ENCODE results near the gene IFT20.

IFT20 gene

GRCh38 chr17:28370744-28371103 is 35.5 kb upstream of the IFT20 start:
- TF ChIP-seq CTCF (IDR thresholded peaks at IDR 0.05), result no peak
- H3K27ac ChIP-seq, result peak overlapping the region; percentile 66

DNA sequence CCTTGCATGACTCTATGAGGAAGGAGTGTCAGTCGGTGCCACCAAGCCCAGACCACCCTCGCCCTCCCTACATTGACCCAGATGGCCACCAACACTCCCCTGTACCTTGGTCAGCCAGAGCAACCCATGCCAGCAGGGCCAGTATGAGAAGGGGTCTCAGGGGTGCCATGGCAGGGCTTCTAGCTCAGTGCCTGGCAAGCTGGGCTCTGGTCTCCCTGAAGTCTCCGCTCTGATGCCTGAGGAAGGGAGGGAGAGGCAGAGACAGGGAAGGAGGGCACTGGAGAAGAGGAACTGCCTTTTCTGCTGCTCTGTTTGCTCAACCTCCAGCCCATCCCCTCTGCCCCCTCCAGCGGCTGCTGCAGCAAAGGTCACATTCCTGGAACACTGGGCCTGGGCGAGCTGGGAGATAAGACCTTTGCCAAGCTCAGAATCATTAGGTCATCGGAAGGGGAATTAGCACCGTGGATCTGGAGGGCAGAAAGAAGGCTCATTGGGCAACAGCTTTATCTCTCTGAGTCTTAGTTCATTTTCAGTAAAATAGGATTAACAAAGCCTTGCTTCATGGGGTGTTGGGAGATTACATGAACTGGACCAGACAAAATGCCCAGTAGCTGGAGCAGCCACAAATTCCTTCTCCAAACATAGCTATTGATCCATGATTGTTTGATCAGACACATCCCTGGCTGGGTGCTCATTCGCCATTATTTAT is 34.9 kb upstream of the IFT20 start, which contains the start of gene VTN:
VTN (minus strand) TSS at position 273 of the 709 bp plus-strand sequence; CDS start at position 169, 104 bp downstream.
- H3K4me2 ChIP-seq (ENCODE audit: low read length), result peak within 1 kb of the TSS; percentile 69
- H3K4me1 ChIP-seq, result peaks cover 9% of the 10 kb centered on the region
- no peak within 1 kb of the TSS for H3K9ac ChIP-seq
- no peak for TF ChIP-seq CTCF (IDR thresholded peaks at IDR 0.05)
- H2AFZ ChIP-seq, result peak within 1 kb of the TSS; percentile 79
- no peaks in the 10 kb centered on the region for H3K9me3 ChIP-seq (ENCODE audit: control insufficient read depth, low read length)
- no peaks in the 10 kb centered on the region for H3K27me3 ChIP-seq (ENCODE audit: control insufficient read depth, insufficient read depth, low read length)
- H3K27ac ChIP-seq, result peak within 1 kb of the TSS; percentile 66
- peaks cover 10% of the 10 kb centered on the region for H3K79me2 ChIP-seq
- H3K36me3 ChIP-seq (ENCODE audit: control insufficient read depth, insufficient read depth, low read length), result no peaks in the 10 kb centered on the region
- no peak within 1 kb of the TSS for H3K4me3 ChIP-seq (ENCODE audit: low read depth, low read length)

More at GRCh38 chr17:28370744-28371103, 35.5 kb upstream of the IFT20 start:
- H3K79me2 ChIP-seq, result peaks cover 10% of the 10 kb centered on the region
- no peak overlapping the region for H3K9ac ChIP-seq
- peak overlapping the region; percentile 79 for H2AFZ ChIP-seq
- H3K36me3 ChIP-seq (ENCODE audit: control insufficient read depth, insufficient read depth, low read length), result no peaks in the 10 kb centered on the region
- no peaks in the 10 kb centered on the region for H3K9me3 ChIP-seq (ENCODE audit: control insufficient read depth, low read length)
- no peak overlapping the region for H3K4me3 ChIP-seq (ENCODE audit: low read depth, low read length)
- H3K4me1 ChIP-seq, result peaks cover 9% of the 10 kb centered on the region
- peak overlapping the region; percentile 69 for H3K4me2 ChIP-seq (ENCODE audit: low read length)
- H3K27me3 ChIP-seq (ENCODE audit: control insufficient read depth, insufficient read depth, low read length), result no peaks in the 10 kb centered on the region

GRCh38 chr17:28369684-28370034 is 34.4 kb upstream of the IFT20 start:
- Histone ChIP-seq H2AFZ (no peak overlapping the region), H3K9ac (no peak overlapping the region), H3K27ac (no peak overlapping the region), H3K4me2 (ENCODE audit: low read length) (no peak overlapping the region), H3K4me3 (ENCODE audit: low read depth, low read length) (no peak overlapping the region), H3K4me1 (peaks cover 9% of the 10 kb centered on the region), H3K27me3 (ENCODE audit: control insufficient read depth, insufficient read depth, low read length) (no peaks in the 10 kb centered on the region), H3K9me3 (ENCODE audit: control insufficient read depth, low read length) (no peaks in the 10 kb centered on the region), H3K79me2 (peaks cover 10% of the 10 kb centered on the region), H3K36me3 (ENCODE audit: control insufficient read depth, insufficient read depth, low read length) (no peaks in the 10 kb centered on the region)
- TF ChIP-seq CTCF (IDR thresholded peaks at IDR 0.05), result no peak

DNA sequence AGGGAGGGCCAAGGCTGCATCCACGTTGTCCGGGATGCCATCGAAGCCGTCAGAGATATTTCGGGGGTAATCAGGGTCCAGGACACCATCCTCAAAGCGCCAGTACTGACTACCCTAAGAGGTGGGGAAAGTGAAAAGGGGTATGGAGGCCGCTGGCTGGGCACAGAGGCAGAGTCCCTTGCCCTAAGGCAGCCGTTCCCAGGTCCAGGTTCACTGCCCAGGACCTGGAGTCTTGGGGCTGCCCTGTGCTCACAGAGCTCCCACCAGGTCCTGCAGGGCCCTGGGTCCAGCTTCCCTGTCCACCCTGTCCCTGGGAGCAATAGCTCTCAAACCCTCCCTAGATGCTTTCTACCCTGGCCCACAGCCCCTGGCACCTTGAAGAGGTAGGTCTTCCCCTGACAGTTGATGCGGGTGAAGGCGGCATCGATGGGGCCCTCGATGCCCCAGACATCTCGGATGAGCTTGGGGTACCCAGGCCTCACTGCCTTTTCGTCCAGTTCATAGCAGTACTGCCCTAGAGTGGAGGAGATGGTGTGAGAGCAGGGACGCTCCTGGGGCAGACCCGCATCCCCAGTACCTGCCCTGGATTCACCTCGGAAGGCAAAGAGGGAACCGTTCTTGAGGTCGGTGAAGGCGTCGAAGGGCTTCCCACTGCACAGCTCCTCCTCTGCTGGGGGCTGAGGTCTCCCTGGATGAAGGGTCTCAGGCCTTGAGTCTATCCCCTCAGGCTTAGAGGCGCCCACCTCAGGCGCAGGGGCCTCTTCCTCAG is 33.8 kb upstream of the IFT20 start:
- H3K4me1 ChIP-seq, result peaks cover 9% of the 10 kb centered on the region
- no peak overlapping the region for H3K9ac ChIP-seq
- peaks cover 5% of the 10 kb centered on the region for H3K79me2 ChIP-seq
- H3K27ac ChIP-seq, result no peak overlapping the region
- no peak for TF ChIP-seq CTCF (IDR thresholded peaks at IDR 0.05)
- no peaks in the 10 kb centered on the region for H3K9me3 ChIP-seq (ENCODE audit: control insufficient read depth, low read length)
- H2AFZ ChIP-seq, result no peak overlapping the region
- H3K36me3 ChIP-seq (ENCODE audit: control insufficient read depth, insufficient read depth, low read length), result no peaks in the 10 kb centered on the region
- H3K27me3 ChIP-seq (ENCODE audit: control insufficient read depth, insufficient read depth, low read length), result no peaks in the 10 kb centered on the region
- H3K4me3 ChIP-seq (ENCODE audit: low read depth, low read length), result no peak overlapping the region
- no peak overlapping the region for H3K4me2 ChIP-seq (ENCODE audit: low read length)
